IPS-18a (cell line): ENCODE data around the gene AIMP1.

Experiments
- H3K27ac ChIP-seq: one replicate; pipeline ENCODE4 v1.5.1; 2013; ENCODE audit warnings: low read length
- H3K27me3 ChIP-seq: one replicate; pipeline ENCODE4 v1.6.1; 2013; ENCODE audit warnings: mild to moderate bottlenecking, low read length; ENCODE audit not compliant: control insufficient read depth, insufficient read depth
- H3K36me3 ChIP-seq: one replicate; pipeline ENCODE4 v1.6.1; 2013; ENCODE audit warnings: low read depth, low read length; ENCODE audit not compliant: control insufficient read depth
- H3K4me1 ChIP-seq: one replicate; pipeline ENCODE4 v1.6.1; 2013; ENCODE audit warnings: low read depth, low read length; ENCODE audit not compliant: control insufficient read depth
- H3K4me3 ChIP-seq: one replicate; pipeline ENCODE4 v1.5.1; 2013; ENCODE audit warnings: low read length
- H3K9ac ChIP-seq: one replicate; pipeline ENCODE4 v1.6.1; 2013; ENCODE audit warnings: mild to moderate bottlenecking, low read length, moderate library complexity
- H3K9me3 ChIP-seq: one replicate; pipeline ENCODE4 v1.6.1; 2013; ENCODE audit warnings: low read depth, low read length; ENCODE audit not compliant: control insufficient read depth

The AIMP1 gene

GRCh38 chr4:106334741-106335470 lies 18.6 kb downstream of the AIMP1 start:
- H3K4me1 ChIP-seq: no peaks in the 10 kb centered on the region
- no peak overlapping the region for H3K27ac ChIP-seq
- H3K36me3 ChIP-seq: peaks cover 25% of the 10 kb centered on the region
- H3K27me3 ChIP-seq: no peaks in the 10 kb centered on the region
- no peak overlapping the region for H3K4me3 ChIP-seq
- H3K9me3 ChIP-seq: no peaks in the 10 kb centered on the region
- H3K9ac ChIP-seq: no peak overlapping the region

GRCh38 chr4:106336618-106337017 lies 20.3 kb downstream of the AIMP1 start:
- Histone ChIP-seq H3K9ac (no peak overlapping the region), H3K4me3 (no peak overlapping the region), H3K9me3 (no peaks in the 10 kb centered on the region), H3K36me3 (peaks cover 13% of the 10 kb centered on the region), H3K27ac (no peak overlapping the region), H3K4me1 (no peaks in the 10 kb centered on the region), H3K27me3 (no peaks in the 10 kb centered on the region)

- no peaks in the 10 kb centered on the region for H3K9me3 ChIP-seq
- H3K27ac ChIP-seq: no peak overlapping the region
- H3K4me3 ChIP-seq: no peak overlapping the region
- peaks cover 8% of the 10 kb centered on the region for H3K36me3 ChIP-seq
- H3K27me3 ChIP-seq: no peaks in the 10 kb centered on the region
- no peaks in the 10 kb centered on the region for H3K4me1 ChIP-seq
- no peak overlapping the region for H3K9ac ChIP-seq
These were observed 21.6 kb downstream of the AIMP1 start for GRCh38 chr4:106337916-106338315.

GRCh38 chr4:106338671-106339070 lies 22.3 kb downstream of the AIMP1 start:
- peaks cover 8% of the 10 kb centered on the region for H3K36me3 ChIP-seq
- no peaks in the 10 kb centered on the region for H3K4me1 ChIP-seq
- no peaks in the 10 kb centered on the region for H3K9me3 ChIP-seq
- H3K27ac ChIP-seq: no peak overlapping the region
- H3K27me3 ChIP-seq: no peaks in the 10 kb centered on the region
- H3K9ac ChIP-seq: no peak overlapping the region
- H3K4me3 ChIP-seq: no peak overlapping the region

DNA sequence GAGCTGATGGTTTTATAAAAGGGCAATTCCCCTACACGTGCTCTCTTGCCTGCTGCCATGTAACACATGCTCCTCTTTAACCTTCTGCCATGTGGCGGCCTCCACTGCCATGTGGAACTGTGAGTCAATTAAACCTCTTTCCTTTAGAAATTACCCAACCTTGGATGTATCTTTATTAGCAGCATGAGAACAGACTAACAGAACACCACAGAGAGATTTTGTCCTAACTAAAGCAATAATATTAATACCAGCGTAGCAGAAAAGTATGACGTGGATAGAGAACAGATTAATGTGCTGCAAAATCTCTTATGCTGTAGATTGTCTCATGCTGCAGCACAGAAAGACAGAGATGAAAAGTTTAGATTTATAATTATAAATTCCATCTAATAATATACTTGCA lies 23.1 kb downstream of the AIMP1 start:
- Histone ChIP-seq H3K4me3 (no peak overlapping the region), H3K4me1 (no peaks in the 10 kb centered on the region), H3K27me3 (no peaks in the 10 kb centered on the region), H3K9ac (no peak overlapping the region), H3K36me3 (peaks cover 8% of the 10 kb centered on the region), H3K27ac (no peak overlapping the region), H3K9me3 (no peaks in the 10 kb centered on the region)

GRCh38 chr4:106340774-106341173 lies 24.4 kb downstream of the AIMP1 start:
- Histone ChIP-seq H3K27ac (no peak overlapping the region), H3K9me3 (no peaks in the 10 kb centered on the region), H3K4me1 (no peaks in the 10 kb centered on the region), H3K4me3 (no peak overlapping the region), H3K36me3 (peaks cover 8% of the 10 kb centered on the region), H3K27me3 (no peaks in the 10 kb centered on the region), H3K9ac (no peak overlapping the region)

DNA sequence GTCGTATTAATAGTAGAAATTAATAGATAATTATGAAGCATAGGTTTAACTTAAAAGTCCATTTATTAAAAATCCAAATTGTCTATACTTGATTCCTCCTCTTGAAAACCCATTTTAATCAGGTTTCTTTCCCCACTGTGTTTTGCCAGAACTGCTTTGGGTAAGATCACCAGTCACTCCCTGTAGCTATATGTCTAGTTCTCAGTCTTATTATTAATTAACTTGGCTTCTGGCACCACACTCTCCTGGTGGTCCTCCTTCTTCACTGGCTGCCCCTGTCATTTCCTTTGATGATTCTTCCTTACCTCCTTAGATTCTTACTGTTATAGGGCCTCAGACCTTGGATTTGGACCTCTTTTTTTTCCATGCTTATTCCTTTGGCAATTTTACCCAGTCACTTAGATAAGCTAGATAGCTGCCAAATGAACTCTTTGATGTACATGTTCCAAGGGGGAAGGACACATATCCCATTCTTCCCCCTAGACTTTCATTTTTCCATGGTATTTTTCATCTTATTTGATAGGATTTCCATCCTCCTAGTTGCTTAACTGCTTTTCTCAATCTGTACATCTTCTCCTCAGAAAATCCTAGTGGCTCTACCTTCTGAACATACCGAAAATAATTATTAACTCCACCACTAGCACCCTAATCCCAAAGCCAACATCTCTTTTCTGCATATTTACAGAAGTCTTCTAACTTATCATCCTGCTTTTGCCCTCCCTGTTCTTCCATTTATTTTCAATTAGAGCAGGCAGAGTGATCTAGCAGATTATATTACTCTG lies 27.7 kb downstream of the AIMP1 start:
- H3K27me3 ChIP-seq: no peaks in the 10 kb centered on the region
- H3K4me1 ChIP-seq: no peaks in the 10 kb centered on the region
- H3K36me3 ChIP-seq: peaks cover 3% of the 10 kb centered on the region
- no peaks in the 10 kb centered on the region for H3K9me3 ChIP-seq
- H3K27ac ChIP-seq: no peak overlapping the region
- H3K9ac ChIP-seq: no peak overlapping the region
- H3K4me3 ChIP-seq: no peak overlapping the region

GRCh38 chr4:106344647-106344970 lies 28.3 kb downstream of the AIMP1 start:
- Histone ChIP-seq H3K36me3 (peaks cover 3% of the 10 kb centered on the region), H3K27ac (no peak overlapping the region), H3K4me3 (no peak overlapping the region), H3K9ac (no peak overlapping the region), H3K4me1 (no peaks in the 10 kb centered on the region), H3K27me3 (no peaks in the 10 kb centered on the region), H3K9me3 (no peaks in the 10 kb centered on the region)

DNA sequence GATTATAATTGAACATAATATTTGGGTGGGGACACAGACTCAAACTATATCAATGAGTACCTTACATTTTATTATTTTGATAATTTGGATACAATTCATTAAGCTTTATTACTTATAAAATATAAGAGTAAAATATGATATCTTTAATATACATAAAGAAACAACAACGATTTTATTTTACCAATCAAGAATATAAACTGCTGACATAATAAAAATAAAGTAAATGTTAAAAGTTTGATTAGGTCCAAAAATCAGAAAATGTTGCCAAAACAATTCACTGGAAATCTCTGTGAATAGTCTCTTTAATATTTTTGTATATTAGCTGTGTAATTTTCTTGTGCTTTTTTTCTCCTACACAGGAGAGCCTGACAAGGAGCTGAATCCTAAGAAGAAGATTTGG lies 30.8 kb downstream of the AIMP1 start:
- Histone ChIP-seq H3K27ac (no peak overlapping the region), H3K4me1 (no peaks in the 10 kb centered on the region), H3K27me3 (no peaks in the 10 kb centered on the region), H3K9me3 (no peaks in the 10 kb centered on the region), H3K4me3 (no peak overlapping the region), H3K36me3 (peaks cover 3% of the 10 kb centered on the region), H3K9ac (no peak overlapping the region)

GRCh38 chr4:106351016-106351415 lies 34.7 kb downstream of the AIMP1 start:
- Histone ChIP-seq H3K9ac (no peak overlapping the region), H3K27ac (no peak overlapping the region), H3K36me3 (peaks cover 3% of the 10 kb centered on the region), H3K27me3 (no peaks in the 10 kb centered on the region), H3K4me3 (no peak overlapping the region), H3K4me1 (no peaks in the 10 kb centered on the region), H3K9me3 (no peaks in the 10 kb centered on the region)

GRCh38 chr4:106353786-106354185 lies 37.4 kb downstream of the AIMP1 start:
- Histone ChIP-seq H3K9ac (no peak overlapping the region), H3K4me1 (no peaks in the 10 kb centered on the region), H3K9me3 (no peaks in the 10 kb centered on the region), H3K27ac (no peak overlapping the region), H3K36me3 (no peaks in the 10 kb centered on the region), H3K4me3 (no peak overlapping the region), H3K27me3 (no peaks in the 10 kb centered on the region)

- H3K4me3 ChIP-seq: no peak overlapping the region
- no peaks in the 10 kb centered on the region for H3K36me3 ChIP-seq
- H3K4me1 ChIP-seq: no peaks in the 10 kb centered on the region
- no peaks in the 10 kb centered on the region for H3K9me3 ChIP-seq
- H3K27me3 ChIP-seq: no peaks in the 10 kb centered on the region
- H3K27ac ChIP-seq: no peak overlapping the region
- H3K9ac ChIP-seq: no peak overlapping the region
These were observed 38.8 kb downstream of the AIMP1 start for GRCh38 chr4:106355193-106355592.
